ENCODE data around the gene UFD1. TPM values are rescaled to one million over a fixed set of nuclear protein-coding genes. Genes with fewer than 3 reads are reported as not detected.

The UFD1 gene
- total and polyA plus RNA-seq, 9 of the 15 experiments (the other 6 are each of a cell fraction or from before 2014, with no cell fraction given) = 238 to 645 (median 363) TPM

GRCh38 chr22:19419086-19419463 lies 59.9 kb downstream of the UFD1 start (continued):
- peak; percentile 88 for TF ChIP-seq TEAD4 (IDR thresholded peaks at IDR 0.05; ENCODE audit: low read length)
- no peak for TF ChIP-seq TEAD4 (CRISPR knock-in tag; IDR thresholded peaks at IDR 0.05; ENCODE audit: borderline replicate concordance)
- TF ChIP-seq AFF4 (CRISPR knock-in tag; IDR thresholded peaks at IDR 0.05) = no peak
- TF ChIP-seq POLR2AphosphoS5 (IDR thresholded peaks at IDR 0.05; ENCODE audit: control insufficient read depth, insufficient read depth, low read depth, low read length) = no peak
- no peak for TF ChIP-seq ZSCAN32 (CRISPR knock-in tag; IDR thresholded peaks at IDR 0.05)
- no peak for TF ChIP-seq SNAPC5 (CRISPR knock-in tag; IDR thresholded peaks at IDR 0.05)
- peak; percentile 69 for TF ChIP-seq RBM39 (optimal IDR thresholded peaks at IDR 0.05; ENCODE audit: low read depth, low read length)
- TF ChIP-seq PHB (CRISPR knock-in tag; IDR thresholded peaks at IDR 0.05) = no peak
- peak; percentile 91 for TF ChIP-seq OTX1 (CRISPR knock-in tag; IDR thresholded peaks at IDR 0.05)
- 0 out of 2 replicates have a peak, but pooled peaks have one; percentile 58 for TF ChIP-seq MIER1 (IDR thresholded peaks at IDR 0.05; ENCODE audit: low read depth)
- TF ChIP-seq ZNF384 (IDR thresholded peaks at IDR 0.05; ENCODE audit: low read depth, low read length) = 0 out of 2 replicates have a peak, but pooled peaks have one; percentile 13
- no peak for TF ChIP-seq ZBTB2 (IDR thresholded peaks at IDR 0.05)
- TF ChIP-seq ERF (CRISPR knock-in tag; IDR thresholded peaks at IDR 0.05) = no peak
- 0 out of 2 replicates have a peak, but pooled peaks have one; percentile 9 for TF ChIP-seq ZNF707 (CRISPR knock-in tag; conservative IDR thresholded peaks at IDR 0.05)
- TF ChIP-seq EWSR1 (IDR thresholded peaks at IDR 0.05; ENCODE audit: borderline replicate concordance, low read depth, partially characterized antibody) = no peak
- no peak for TF ChIP-seq HOXB6 (CRISPR knock-in tag; IDR thresholded peaks at IDR 0.05; ENCODE audit: borderline replicate concordance)
- peak; percentile 39; the same call in 1 of the 2 replicates for TF ChIP-seq CCAR2 (IDR thresholded peaks at IDR 0.05; ENCODE audit: low read depth, low read length)
- peak; percentile 75 for TF ChIP-seq NR2C2 (CRISPR knock-in tag; IDR thresholded peaks at IDR 0.05)
- TF ChIP-seq NR2C2 (tag; IDR thresholded peaks at IDR 0.05) = peak; percentile 62
- TF ChIP-seq NKRF (IDR thresholded peaks at IDR 0.05; ENCODE audit: borderline replicate concordance) = no peak
- TF ChIP-seq SMAD3 (CRISPR knock-in tag; conservative IDR thresholded peaks at IDR 0.05) = 0 out of 2 replicates have a peak, but pooled peaks have one; percentile 16
- TF ChIP-seq CHD1 (IDR thresholded peaks at IDR 0.05; ENCODE audit: low read length) = peak; percentile 2
- TF ChIP-seq PTRF (tag; IDR thresholded peaks at IDR 0.05) = no peak
- peak; percentile 43; the same call in 1 of the 2 replicates for TF ChIP-seq ZNF766 (CRISPR knock-in tag; conservative IDR thresholded peaks at IDR 0.05)
